Mucosa of stomach (tissue), 1 donor: ENCODE measurements around the gene DCTN5.
"Not testable (repeated sequence)": the region's sequence is repeated elsewhere in the genome, so short reads cannot be mapped to it uniquely, and the experiment has no call there.

Source experiments
- H3K27me3 ChIP-seq: one replicate; pipeline ENCODE4 v1.7.0; 2013; ENCODE audit warnings: mild to moderate bottlenecking, low read length; ENCODE audit not compliant: control insufficient read depth, insufficient read depth
- H3K36me3 ChIP-seq: one replicate; pipeline ENCODE4 v1.7.0; 2013; ENCODE audit warnings: low read length; ENCODE audit not compliant: control insufficient read depth, insufficient read depth
- H3K4me1 ChIP-seq: one replicate; pipeline ENCODE4 v1.7.0; 2013; ENCODE audit warnings: mild to moderate bottlenecking, low read length; ENCODE audit not compliant: control insufficient read depth, insufficient read depth
- H3K4me3 ChIP-seq: one replicate; pipeline ENCODE4 v1.7.0; 2013; ENCODE audit warnings: low read length
- H3K9ac ChIP-seq: one replicate; pipeline ENCODE4 v1.7.0; 2013; ENCODE audit warnings: mild to moderate bottlenecking, low read length, moderate library complexity
- H3K9me3 ChIP-seq: one replicate; pipeline ENCODE4 v1.7.0; 2013; ENCODE audit warnings: mild to moderate bottlenecking, low read length, moderate library complexity; ENCODE audit not compliant: control insufficient read depth
- donor health status: Pancreatic carcinoma.

DCTN5 gene

GRCh38 chr16:23640931-23641765 lies at the start of gene DCTN5, which contains the start of gene PALB2:
DCTN5 (plus strand) TSS chr16:23641466; CDS start chr16:23641543, 77 bp downstream.
PALB2 (minus strand) TSS chr16:23641310; CDS start chr16:23641157, 153 bp downstream.
- H3K4me1 ChIP-seq = peaks cover 5% of the 10 kb centered on the region
- no peaks in the 10 kb centered on the region for H3K27me3 ChIP-seq
- peak within 1 kb of the TSS; percentile 97 for H3K4me3 ChIP-seq
- peak within 1 kb of the TSS; percentile 98 for H3K9ac ChIP-seq
- H3K36me3 ChIP-seq = no peaks in the 10 kb centered on the region
- H3K9me3 ChIP-seq = no peaks in the 10 kb centered on the region

- peaks cover 11% of the 10 kb centered on the region for H3K4me1 ChIP-seq
- H3K27me3 ChIP-seq = no peaks in the 10 kb centered on the region
- no peaks in the 10 kb centered on the region for H3K36me3 ChIP-seq
- H3K4me3 ChIP-seq = no peak overlapping the region
- H3K9ac ChIP-seq = no peak overlapping the region
- H3K9me3 ChIP-seq = no peaks in the 10 kb centered on the region
These were observed 47.1 kb upstream of the DCTN5 start for GRCh38 chr16:23594186-23594585.

GRCh38 chr16:23595246-23595950 lies 45.9 kb upstream of the DCTN5 start:
- Histone ChIP-seq H3K36me3 (no peaks in the 10 kb centered on the region), H3K9me3 (no peaks in the 10 kb centered on the region), H3K9ac (peak overlapping the region; percentile 91), H3K4me3 (peak overlapping the region; percentile 94), H3K4me1 (peaks cover 11% of the 10 kb centered on the region), H3K27me3 (no peaks in the 10 kb centered on the region)

GRCh38 chr16:23595951-23596720 lies 45.1 kb upstream of the DCTN5 start, which contains the start of gene NDUFAB1:
NDUFAB1 (minus strand) TSS chr16:23596316; CDS start chr16:23596290, 26 bp downstream.
- Histone ChIP-seq H3K4me1 (peaks cover 11% of the 10 kb centered on the region), H3K4me3 (peak within 1 kb of the TSS; percentile 94), H3K27me3 (no peaks in the 10 kb centered on the region), H3K9me3 (no peaks in the 10 kb centered on the region), H3K9ac (peak within 1 kb of the TSS; percentile 91), H3K36me3 (no peaks in the 10 kb centered on the region)

- Histone ChIP-seq H3K9ac (no peak overlapping the region), H3K4me3 (no peak overlapping the region), H3K9me3 (no peaks in the 10 kb centered on the region), H3K27me3 (no peaks in the 10 kb centered on the region), H3K36me3 (no peaks in the 10 kb centered on the region), H3K4me1 (peaks cover 11% of the 10 kb centered on the region)
These were observed 44.1 kb upstream of the DCTN5 start for GRCh38 chr16:23597003-23597756.

- H3K9me3 ChIP-seq = no peaks in the 10 kb centered on the region
- H3K4me1 ChIP-seq = no peaks in the 10 kb centered on the region
- H3K27me3 ChIP-seq = no peaks in the 10 kb centered on the region
- H3K4me3 ChIP-seq = no peak overlapping the region
- no peaks in the 10 kb centered on the region for H3K36me3 ChIP-seq
- H3K9ac ChIP-seq = no peak overlapping the region
These were observed 33.5 kb upstream of the DCTN5 start for GRCh38 chr16:23607726-23608125.

GRCh38 chr16:23608194-23608593 lies 33.1 kb upstream of the DCTN5 start:
- H3K9me3 ChIP-seq = no peaks in the 10 kb centered on the region
- H3K9ac ChIP-seq = no peak overlapping the region
- H3K4me3 ChIP-seq = no peak overlapping the region
- H3K36me3 ChIP-seq = no peaks in the 10 kb centered on the region
- H3K27me3 ChIP-seq = no peaks in the 10 kb centered on the region
- H3K4me1 ChIP-seq = no peaks in the 10 kb centered on the region

- Histone ChIP-seq H3K4me3 (no peak overlapping the region), H3K27me3 (no peaks in the 10 kb centered on the region), H3K9me3 (no peaks in the 10 kb centered on the region), H3K4me1 (no peaks in the 10 kb centered on the region), H3K36me3 (no peaks in the 10 kb centered on the region), H3K9ac (no peak overlapping the region)
These were observed 31.3 kb upstream of the DCTN5 start for GRCh38 chr16:23609929-23610328.

- not testable (repeated sequence) for H3K9me3 ChIP-seq, H3K4me3 ChIP-seq, H3K27me3 ChIP-seq, H3K4me1 ChIP-seq, H3K9ac ChIP-seq, H3K36me3 ChIP-seq
These were observed 30.4 kb upstream of the DCTN5 start for GRCh38 chr16:23610905-23611304.

GRCh38 chr16:23611936-23612335 lies 29.3 kb upstream of the DCTN5 start:
- H3K4me3 ChIP-seq = no peak overlapping the region
- no peaks in the 10 kb centered on the region for H3K36me3 ChIP-seq
- H3K4me1 ChIP-seq = no peaks in the 10 kb centered on the region
- H3K27me3 ChIP-seq = no peaks in the 10 kb centered on the region
- no peak overlapping the region for H3K9ac ChIP-seq
- H3K9me3 ChIP-seq = no peaks in the 10 kb centered on the region

- H3K36me3 ChIP-seq = no peaks in the 10 kb centered on the region
- no peaks in the 10 kb centered on the region for H3K9me3 ChIP-seq
These were observed 25.5 kb upstream of the DCTN5 start for GRCh38 chr16:23615805-23616204.

More at GRCh38 chr16:23615805-23616204, 25.5 kb upstream of the DCTN5 start:
- H3K27me3 ChIP-seq = no peaks in the 10 kb centered on the region
- H3K4me3 ChIP-seq = no peak overlapping the region
- no peak overlapping the region for H3K9ac ChIP-seq
- H3K4me1 ChIP-seq = no peaks in the 10 kb centered on the region
